Parathyroid adenoma (tissue), 2 donors: ENCODE results near the gene ADCYAP1R1.

Source experiments
- H2AFZ ChIP-seq: fragments of 300-600 bp; sonication (generic); one replicate; pipeline ENCODE4 v1.7.0; 2017; ENCODE audit warnings: antibody characterized with exemption, mild to moderate bottlenecking
- H3K27ac ChIP-seq: fragments of 300-600 bp; sonication (generic); one replicate; pipeline ENCODE4 v1.7.0; 2017
- H3K27me3 ChIP-seq: fragments of 300-600 bp; sonication (generic); one replicate; pipeline ENCODE4 v1.7.0; 2017; ENCODE audit warnings: low read length; ENCODE audit not compliant: control insufficient read depth, insufficient read depth
- H3K36me3 ChIP-seq: fragments of 300-600 bp; sonication (generic); one replicate; pipeline ENCODE4 v1.7.0; 2017; ENCODE audit warnings: low read length; ENCODE audit not compliant: control insufficient read depth, insufficient read depth
- H3K4me1 ChIP-seq: fragments of 300-600 bp; sonication (generic); one replicate; pipeline ENCODE4 v1.7.0; 2017; ENCODE audit warnings: control low read depth
- H3K4me2 ChIP-seq: fragments of 300-600 bp; sonication (generic); one replicate; pipeline ENCODE4 v1.7.0; 2017; ENCODE audit warnings: low read length
- H3K4me3 ChIP-seq: fragments of 300-600 bp; sonication (generic); one replicate; pipeline ENCODE4 v1.7.0; 2017; ENCODE audit warnings: low read depth, low read length
- H3K79me2 ChIP-seq: fragments of 300-600 bp; sonication (generic); one replicate; pipeline ENCODE4 v1.7.0; 2017; ENCODE audit warnings: control low read depth
- H3K9ac ChIP-seq: fragments of 300-600 bp; sonication (generic); one replicate; pipeline ENCODE4 v1.7.0; 2017; ENCODE audit warnings: mild to moderate bottlenecking
- H3K9me3 ChIP-seq: fragments of 300-600 bp; sonication (generic); one replicate; pipeline ENCODE4 v1.7.0; 2017; ENCODE audit warnings: low read length; ENCODE audit not compliant: control insufficient read depth
- TF ChIP-seq, protein P1 (sequence below): fragments of 300-600 bp; sonication (generic); IDR thresholded peaks from one replicate; pipeline ENCODE4 v1.7.0; 2017; ENCODE audit warnings: antibody characterized with exemption, mild to moderate bottlenecking
- donor health status: primary hyperparathyroidism.

ADCYAP1R1 gene

DNA sequence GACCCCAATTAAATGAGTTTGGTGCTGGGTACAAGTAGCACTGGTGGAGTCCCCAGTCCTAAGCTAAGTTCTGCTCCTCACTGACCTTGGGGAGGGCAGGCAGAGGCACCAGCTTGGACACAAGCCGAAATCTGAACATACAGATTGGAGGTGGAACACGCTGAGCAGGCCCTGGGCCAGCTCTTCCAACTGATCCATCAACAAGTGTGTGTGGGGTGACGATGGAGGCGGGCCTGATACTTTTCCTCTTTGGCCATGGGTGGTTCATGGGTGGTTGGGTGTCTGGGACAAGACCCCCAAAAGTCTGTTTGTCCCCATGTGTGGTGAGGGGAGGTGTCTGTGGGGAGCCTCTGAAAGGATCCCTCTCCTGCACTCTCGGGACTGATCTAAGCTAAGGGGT is 1.9 kb downstream of the ADCYAP1R1 start:
- Histone ChIP-seq H3K9me3 (no peaks in the 10 kb centered on the region), H3K9ac (no peak overlapping the region), H3K27me3 (peaks cover 6% of the 10 kb centered on the region), H3K36me3 (no peaks in the 10 kb centered on the region), H3K4me3 (no peak overlapping the region), H3K27ac (no peak overlapping the region), H2AFZ (no peak overlapping the region), H3K79me2 (no peaks in the 10 kb centered on the region), H3K4me1 (no peaks in the 10 kb centered on the region), H3K4me2 (no peak overlapping the region)
- TF ChIP-seq, protein P1, sequence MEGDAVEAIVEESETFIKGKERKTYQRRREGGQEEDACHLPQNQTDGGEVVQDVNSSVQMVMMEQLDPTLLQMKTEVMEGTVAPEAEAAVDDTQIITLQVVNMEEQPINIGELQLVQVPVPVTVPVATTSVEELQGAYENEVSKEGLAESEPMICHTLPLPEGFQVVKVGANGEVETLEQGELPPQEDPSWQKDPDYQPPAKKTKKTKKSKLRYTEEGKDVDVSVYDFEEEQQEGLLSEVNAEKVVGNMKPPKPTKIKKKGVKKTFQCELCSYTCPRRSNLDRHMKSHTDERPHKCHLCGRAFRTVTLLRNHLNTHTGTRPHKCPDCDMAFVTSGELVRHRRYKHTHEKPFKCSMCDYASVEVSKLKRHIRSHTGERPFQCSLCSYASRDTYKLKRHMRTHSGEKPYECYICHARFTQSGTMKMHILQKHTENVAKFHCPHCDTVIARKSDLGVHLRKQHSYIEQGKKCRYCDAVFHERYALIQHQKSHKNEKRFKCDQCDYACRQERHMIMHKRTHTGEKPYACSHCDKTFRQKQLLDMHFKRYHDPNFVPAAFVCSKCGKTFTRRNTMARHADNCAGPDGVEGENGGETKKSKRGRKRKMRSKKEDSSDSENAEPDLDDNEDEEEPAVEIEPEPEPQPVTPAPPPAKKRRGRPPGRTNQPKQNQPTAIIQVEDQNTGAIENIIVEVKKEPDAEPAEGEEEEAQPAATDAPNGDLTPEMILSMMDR: no peak

DNA sequence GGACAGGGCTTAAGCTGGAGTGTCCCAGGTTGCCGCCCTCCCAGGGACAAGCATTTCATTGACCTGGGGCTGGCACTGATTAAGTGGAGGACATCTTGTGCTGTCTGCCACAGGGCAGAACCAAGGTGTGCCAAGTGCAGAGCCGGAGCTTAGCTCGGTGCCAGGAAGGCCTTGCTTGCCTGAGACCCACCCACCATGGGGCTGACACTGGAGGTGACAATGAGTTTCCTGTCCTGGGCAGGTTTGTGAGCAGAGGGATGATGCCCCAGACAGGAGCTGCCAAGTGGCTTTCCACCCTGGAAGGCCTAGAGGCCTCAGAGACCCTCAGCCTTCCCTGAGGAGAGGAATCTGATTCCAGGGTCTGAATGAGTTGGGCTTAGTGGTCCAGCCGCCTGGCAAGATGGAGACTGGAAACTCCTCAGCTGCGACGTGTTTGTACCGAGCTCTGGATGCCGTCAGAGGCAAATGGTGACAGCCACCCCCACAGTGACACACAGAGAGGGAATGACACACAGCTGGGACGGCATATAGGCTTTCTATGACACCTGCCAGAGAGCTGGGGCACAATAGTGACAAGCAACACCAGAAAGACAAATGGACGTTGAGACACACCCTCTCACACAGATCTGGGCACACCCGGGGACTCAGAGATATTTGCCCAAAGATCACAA is 2.6 kb downstream of the ADCYAP1R1 start:
- TF ChIP-seq, protein P1: no peak
- no peak overlapping the region for H3K9ac ChIP-seq
- no peaks in the 10 kb centered on the region for H3K9me3 ChIP-seq
- H3K27me3 ChIP-seq: peaks cover 6% of the 10 kb centered on the region
- H3K27ac ChIP-seq: no peak overlapping the region
- no peak overlapping the region for H3K4me2 ChIP-seq
- no peaks in the 10 kb centered on the region for H3K4me1 ChIP-seq
- no peak overlapping the region for H2AFZ ChIP-seq
- H3K79me2 ChIP-seq: no peaks in the 10 kb centered on the region
- H3K4me3 ChIP-seq: no peak overlapping the region
- no peaks in the 10 kb centered on the region for H3K36me3 ChIP-seq

DNA sequence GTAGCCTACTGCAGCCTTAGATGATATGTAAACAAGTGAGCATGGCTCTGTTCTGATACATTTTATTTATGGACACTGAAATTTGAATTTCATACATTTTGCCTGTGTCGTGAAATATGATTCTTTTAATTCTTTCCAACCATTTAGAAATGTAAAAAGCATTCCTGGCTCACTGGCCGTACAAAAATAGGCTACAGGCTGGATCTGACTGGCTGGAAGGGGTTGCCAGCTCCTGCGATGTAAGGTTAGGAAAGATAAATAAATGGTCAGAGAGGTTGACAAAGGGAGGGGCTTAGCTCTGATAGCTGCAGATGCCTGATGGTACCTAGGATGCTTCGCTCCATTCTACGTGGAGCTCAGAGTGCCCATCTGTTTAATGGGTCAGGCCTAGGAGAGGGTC is 3.4 kb downstream of the ADCYAP1R1 start:
- H3K36me3 ChIP-seq: no peaks in the 10 kb centered on the region
- no peak overlapping the region for H3K4me3 ChIP-seq
- H3K9me3 ChIP-seq: no peaks in the 10 kb centered on the region
- no peak overlapping the region for H3K27ac ChIP-seq
- no peak overlapping the region for H2AFZ ChIP-seq
- no peaks in the 10 kb centered on the region for H3K4me1 ChIP-seq
- H3K79me2 ChIP-seq: no peaks in the 10 kb centered on the region
- no peak overlapping the region for H3K4me2 ChIP-seq
- H3K27me3 ChIP-seq: peaks cover 6% of the 10 kb centered on the region
- H3K9ac ChIP-seq: no peak overlapping the region
- TF ChIP-seq, protein P1: no peak

DNA sequence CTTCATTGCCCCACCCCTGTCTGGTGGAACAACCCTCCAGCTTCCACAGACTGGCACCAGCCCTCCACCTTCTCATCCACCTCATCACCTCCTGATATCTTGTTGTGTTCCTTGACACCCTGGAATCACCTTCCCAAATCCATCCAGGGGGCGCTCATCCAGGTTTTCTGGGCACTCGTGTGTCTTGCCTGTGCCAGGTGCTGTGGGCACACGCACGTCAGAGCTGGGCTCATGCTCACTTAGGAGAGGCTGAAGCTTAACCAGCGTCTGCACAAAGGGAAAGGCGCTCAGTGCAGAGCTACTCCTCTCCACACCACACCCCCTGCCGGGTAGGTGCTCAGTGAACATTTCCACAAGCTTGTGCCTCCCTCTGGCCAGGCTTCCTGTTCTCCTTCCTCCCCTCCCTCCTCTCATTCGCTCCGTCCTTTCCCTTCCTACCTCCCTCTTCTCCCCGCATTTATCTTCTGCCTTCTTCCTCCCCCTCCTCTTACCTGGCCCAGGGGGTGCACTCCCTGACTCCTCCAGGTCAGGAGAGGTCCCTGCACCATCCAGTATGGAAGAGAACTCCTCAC is 4.8 kb downstream of the ADCYAP1R1 start:
- Histone ChIP-seq H3K4me1 (no peaks in the 10 kb centered on the region), H3K79me2 (no peaks in the 10 kb centered on the region), H3K27ac (no peak overlapping the region), H3K27me3 (peaks cover 6% of the 10 kb centered on the region), H3K4me2 (no peak overlapping the region), H3K9me3 (no peaks in the 10 kb centered on the region), H3K4me3 (no peak overlapping the region), H2AFZ (no peak overlapping the region), H3K36me3 (no peaks in the 10 kb centered on the region), H3K9ac (no peak overlapping the region)
- TF ChIP-seq, protein P1: no peak

DNA sequence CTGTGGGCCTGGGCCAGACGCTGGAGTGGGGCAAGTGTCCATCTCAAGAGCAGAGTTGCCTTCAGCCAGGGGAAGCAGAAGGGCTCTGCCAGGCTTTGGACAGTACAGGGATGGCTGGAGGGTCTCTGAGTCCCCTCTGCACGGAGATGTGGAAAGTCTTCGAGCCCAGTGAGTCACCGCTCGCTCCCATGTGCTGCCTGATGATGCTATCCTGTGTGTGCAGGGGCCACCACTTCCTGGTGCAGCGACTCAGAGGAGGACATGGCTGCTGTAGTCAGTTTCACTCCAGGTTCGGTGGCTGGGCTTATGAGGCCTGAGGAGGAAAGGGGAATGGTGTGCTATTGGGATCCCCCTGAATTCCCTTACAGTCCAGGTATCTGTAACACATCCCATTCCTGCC is 6.0 kb downstream of the ADCYAP1R1 start:
- Histone ChIP-seq H3K9me3 (no peaks in the 10 kb centered on the region), H3K4me2 (no peak overlapping the region), H3K79me2 (no peaks in the 10 kb centered on the region), H3K27ac (no peak overlapping the region), H3K4me1 (no peaks in the 10 kb centered on the region), H2AFZ (no peak overlapping the region), H3K36me3 (no peaks in the 10 kb centered on the region), H3K9ac (no peak overlapping the region), H3K27me3 (no peaks in the 10 kb centered on the region), H3K4me3 (no peak overlapping the region)
- TF ChIP-seq, protein P1: no peak
